ENCODE data around the gene U2AF2. TPM values are rescaled to one million over a fixed set of nuclear protein-coding genes. Genes with fewer than 3 reads are reported as not detected.

Gene U2AF2
- total RNA-seq, 2 donors from 2014 or later, result 39.0 to 61.0 TPM

DNA sequence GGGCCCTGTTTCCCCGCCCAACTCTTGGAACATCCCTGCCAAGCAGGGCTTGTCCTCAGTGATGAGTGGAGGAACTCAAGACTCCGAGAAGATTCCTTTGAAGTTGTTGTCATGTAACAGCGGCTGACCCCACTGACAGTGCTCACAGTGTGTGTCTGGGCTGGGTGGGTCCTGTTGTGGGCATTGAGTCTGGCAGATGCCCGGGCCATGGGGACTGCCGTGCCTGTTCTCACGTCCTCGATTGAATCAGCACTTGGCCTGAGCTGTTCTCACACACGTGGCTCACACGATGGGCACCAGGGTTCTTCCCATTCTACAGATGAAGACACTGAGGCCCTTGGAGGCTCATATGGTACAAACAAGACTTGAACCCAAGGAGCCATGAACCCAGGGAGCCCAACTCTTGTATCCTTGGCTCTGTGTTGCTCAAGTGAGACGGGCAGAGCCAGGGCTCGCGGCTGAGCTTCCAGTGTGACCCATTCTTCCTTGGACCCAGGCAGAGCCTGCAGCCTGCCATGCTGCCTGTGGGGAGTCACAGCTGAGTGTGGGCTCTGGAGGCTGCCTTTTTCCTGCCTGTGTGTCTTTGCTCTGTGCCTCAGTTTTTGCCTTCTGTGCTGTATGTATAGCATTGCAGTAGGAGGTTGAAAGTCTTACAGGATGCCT lies 11.6 kb downstream of the U2AF2 start:
- Histone ChIP-seq H3K9me3 (no peaks in the 10 kb centered on the region), H3K27me3 (no peaks in the 10 kb centered on the region), H3K4me1 (peaks cover 0 to 4% of the 10 kb centered on the region in 2 donors), H3K27ac (no peak overlapping the region), H3K36me3 (peaks cover 89% of the 10 kb centered on the region), H3K4me3 (no peak overlapping the region)
- DNase-seq (ENCODE audit: low spot score), result no peak
- TF ChIP-seq, protein P1, sequence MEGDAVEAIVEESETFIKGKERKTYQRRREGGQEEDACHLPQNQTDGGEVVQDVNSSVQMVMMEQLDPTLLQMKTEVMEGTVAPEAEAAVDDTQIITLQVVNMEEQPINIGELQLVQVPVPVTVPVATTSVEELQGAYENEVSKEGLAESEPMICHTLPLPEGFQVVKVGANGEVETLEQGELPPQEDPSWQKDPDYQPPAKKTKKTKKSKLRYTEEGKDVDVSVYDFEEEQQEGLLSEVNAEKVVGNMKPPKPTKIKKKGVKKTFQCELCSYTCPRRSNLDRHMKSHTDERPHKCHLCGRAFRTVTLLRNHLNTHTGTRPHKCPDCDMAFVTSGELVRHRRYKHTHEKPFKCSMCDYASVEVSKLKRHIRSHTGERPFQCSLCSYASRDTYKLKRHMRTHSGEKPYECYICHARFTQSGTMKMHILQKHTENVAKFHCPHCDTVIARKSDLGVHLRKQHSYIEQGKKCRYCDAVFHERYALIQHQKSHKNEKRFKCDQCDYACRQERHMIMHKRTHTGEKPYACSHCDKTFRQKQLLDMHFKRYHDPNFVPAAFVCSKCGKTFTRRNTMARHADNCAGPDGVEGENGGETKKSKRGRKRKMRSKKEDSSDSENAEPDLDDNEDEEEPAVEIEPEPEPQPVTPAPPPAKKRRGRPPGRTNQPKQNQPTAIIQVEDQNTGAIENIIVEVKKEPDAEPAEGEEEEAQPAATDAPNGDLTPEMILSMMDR (IDR thresholded peaks at IDR 0.05), result no peak

GRCh38 chr19:55667006-55667381 lies 12.2 kb downstream of the U2AF2 start:
- Histone ChIP-seq H3K4me1 (peaks cover 0 to 4% of the 10 kb centered on the region in 2 donors), H3K27ac (no peak overlapping the region), H3K27me3 (no peaks in the 10 kb centered on the region), H3K4me3 (no peak overlapping the region), H3K9me3 (no peaks in the 10 kb centered on the region), H3K36me3 (peaks cover 83% of the 10 kb centered on the region)
- TF ChIP-seq, protein P1 (IDR thresholded peaks at IDR 0.05), result no peak
- no peak for DNase-seq (ENCODE audit: low spot score)

DNA sequence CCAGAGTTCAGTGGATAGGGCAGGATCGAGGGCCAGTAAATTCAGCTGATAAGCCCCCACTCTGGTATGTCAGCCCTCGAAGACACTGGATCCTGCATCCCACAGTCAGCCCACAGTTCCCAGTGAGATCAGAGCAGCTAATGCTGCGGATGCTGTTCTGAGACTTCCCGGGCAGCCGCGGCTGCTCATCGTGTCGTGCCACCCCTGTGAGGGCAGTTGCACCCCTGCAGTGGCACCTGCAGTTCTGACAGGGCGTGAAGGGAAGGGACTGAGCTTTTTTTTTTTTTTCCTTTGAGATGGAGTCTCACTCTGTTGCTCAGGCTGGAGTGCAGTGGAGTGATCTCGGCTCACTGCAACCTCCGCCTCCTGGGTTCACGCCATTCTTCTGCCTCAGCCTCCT lies 12.7 kb downstream of the U2AF2 start:
- no peaks in the 10 kb centered on the region for H3K9me3 ChIP-seq
- H3K4me1 ChIP-seq, result peaks cover 0 to 4% of the 10 kb centered on the region in 2 donors
- H3K36me3 ChIP-seq, result peaks cover 78% of the 10 kb centered on the region
- H3K27me3 ChIP-seq, result no peaks in the 10 kb centered on the region
- H3K27ac ChIP-seq, result no peak overlapping the region
- no peak for DNase-seq (ENCODE audit: low spot score)
- no peak overlapping the region for H3K4me3 ChIP-seq
- TF ChIP-seq, protein P1 (IDR thresholded peaks at IDR 0.05), result no peak

DNA sequence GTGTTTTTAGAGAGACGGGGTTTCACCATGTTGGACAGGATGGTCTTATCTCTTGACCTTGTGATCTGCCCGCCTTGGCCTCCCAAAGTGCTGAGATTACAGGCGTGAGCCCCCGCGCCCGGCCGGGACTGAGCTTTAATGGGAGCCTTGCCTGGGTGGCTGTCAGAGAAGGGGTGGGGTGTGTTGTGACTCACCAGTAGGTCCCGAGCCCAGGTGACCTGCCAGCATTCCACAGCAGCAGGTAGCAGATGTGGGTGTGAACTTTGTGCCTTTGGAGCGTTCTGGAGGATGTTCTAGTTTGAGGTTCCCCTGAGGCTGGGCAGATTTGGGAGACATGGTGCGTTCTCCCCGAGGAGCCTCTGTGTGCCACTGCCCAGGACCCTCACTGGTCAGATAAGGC lies 13.1 kb downstream of the U2AF2 start:
- Histone ChIP-seq H3K27ac (no peak overlapping the region), H3K4me1 (peaks cover 0 to 4% of the 10 kb centered on the region in 2 donors), H3K4me3 (no peak overlapping the region), H3K9me3 (no peaks in the 10 kb centered on the region), H3K36me3 (peaks cover 74% of the 10 kb centered on the region), H3K27me3 (no peaks in the 10 kb centered on the region)
- DNase-seq (ENCODE audit: low spot score), result no peak
- TF ChIP-seq, protein P1 (IDR thresholded peaks at IDR 0.05), result no peak

GRCh38 chr19:55668603-55669348 lies 13.9 kb downstream of the U2AF2 start:
- H3K4me1 ChIP-seq, result peaks cover 0 to 7% of the 10 kb centered on the region in 2 donors
- no peak for DNase-seq (ENCODE audit: low spot score)
- no peak overlapping the region for H3K4me3 ChIP-seq
- H3K9me3 ChIP-seq, result no peaks in the 10 kb centered on the region
- H3K36me3 ChIP-seq, result peaks cover 70% of the 10 kb centered on the region
- TF ChIP-seq, protein P1 (IDR thresholded peaks at IDR 0.05), result no peak
- no peak overlapping the region for H3K27ac ChIP-seq
- H3K27me3 ChIP-seq, result no peaks in the 10 kb centered on the region

Measured in right atrium auricular region (tissue), 2 donors.